ENCODE data around the gene PSG3.
"Not testable (repeated sequence)": the region's sequence is repeated elsewhere in the genome, so short reads cannot be mapped to it uniquely, and the experiment has no call there.

The PSG3 gene

DNA sequence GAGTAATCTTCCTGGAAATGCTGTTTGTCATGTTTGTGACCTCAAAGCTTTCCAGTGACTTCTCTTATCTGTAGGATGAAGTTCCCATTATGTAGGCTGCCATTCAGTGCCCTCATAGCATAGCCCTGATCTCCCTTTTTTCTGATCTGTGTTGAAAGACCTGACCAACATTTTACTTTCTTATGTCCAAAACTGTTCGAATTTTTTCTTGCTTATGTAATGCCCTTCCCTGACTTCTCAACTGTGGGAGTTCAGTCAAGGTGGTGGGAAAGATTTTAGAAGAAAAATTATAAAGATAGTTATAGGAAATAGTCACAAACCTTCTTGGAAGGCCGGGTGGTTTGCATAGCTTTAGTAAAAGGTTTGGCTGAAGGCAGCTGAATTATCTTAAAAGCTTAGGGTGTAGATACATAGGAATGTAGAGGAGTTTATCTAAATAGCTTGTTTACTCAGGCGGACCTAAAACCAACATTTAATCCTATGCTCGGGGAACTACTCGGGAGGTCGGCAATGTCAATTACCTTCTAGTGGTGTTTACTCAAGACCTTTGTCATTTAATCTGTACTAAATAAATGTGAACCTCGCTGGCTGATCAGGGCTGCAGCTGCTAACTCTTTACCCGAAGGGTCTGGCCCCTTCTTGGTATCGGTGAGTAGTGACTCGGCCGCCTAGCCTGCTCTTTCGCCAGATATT, 44.3 kb downstream of the PSG3 start:
- DNase-seq (ENCODE audit: low read depth in 2 of 2): no peak

DNA sequence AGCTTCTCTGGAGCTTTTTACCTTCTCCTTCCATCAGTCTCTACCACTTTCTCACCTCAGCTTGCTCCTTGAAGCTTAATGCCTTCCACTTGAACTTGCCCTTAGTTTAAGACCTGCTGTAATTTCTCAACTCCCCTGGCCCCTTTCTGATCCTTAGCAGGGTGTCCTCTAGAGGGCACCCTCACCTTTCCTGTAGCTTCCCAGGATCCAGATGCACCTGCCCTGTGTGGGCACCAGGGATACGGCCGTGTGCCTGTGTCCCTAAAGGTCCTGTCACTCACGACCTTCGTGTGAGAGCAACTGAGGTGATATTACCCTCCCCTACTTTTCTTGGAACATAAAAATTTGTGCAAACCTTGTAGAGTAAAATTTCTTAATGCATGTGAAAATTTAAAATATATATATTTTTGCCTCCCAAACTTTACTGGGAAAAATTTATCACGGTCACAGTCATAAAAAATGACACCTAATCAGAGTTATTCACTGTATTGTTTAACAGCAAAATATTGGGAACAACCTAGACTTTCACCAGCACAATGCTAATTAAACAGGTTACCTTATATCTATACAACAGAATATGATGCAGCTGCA, 46.4 kb downstream of the PSG3 start:
- DNase-seq (ENCODE audit: low read depth in 2 of 2): no peak

DNA sequence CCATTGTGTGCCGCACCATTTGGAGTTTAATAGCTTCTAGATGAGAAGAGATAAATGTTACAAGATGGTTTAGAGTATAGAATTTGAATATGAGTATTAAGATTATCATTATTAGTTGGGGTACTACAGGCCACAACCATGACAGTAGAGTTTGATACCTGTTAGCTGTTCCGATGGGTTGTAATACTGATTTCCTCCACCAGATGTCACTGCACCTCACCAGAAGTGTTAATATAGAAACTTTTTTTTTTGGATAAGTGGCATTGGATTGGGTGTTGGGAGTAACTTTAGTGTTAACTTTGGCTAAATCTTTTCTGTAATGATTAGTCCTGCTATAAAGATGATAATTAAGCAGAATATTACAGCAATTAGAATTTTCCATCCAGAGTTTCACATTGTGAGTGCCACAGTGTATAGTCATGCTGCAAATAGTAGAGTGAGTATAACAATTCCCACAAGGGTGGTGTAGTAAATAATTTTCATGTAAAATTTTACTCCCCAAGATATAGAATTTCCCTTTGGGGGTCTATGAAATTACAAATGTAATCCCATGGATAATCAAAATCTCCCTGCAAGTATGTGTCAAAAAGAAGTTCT, 56.3 kb downstream of the PSG3 start:
- DNase-seq (ENCODE audit: low read depth in 2 of 2): no peak

DNA sequence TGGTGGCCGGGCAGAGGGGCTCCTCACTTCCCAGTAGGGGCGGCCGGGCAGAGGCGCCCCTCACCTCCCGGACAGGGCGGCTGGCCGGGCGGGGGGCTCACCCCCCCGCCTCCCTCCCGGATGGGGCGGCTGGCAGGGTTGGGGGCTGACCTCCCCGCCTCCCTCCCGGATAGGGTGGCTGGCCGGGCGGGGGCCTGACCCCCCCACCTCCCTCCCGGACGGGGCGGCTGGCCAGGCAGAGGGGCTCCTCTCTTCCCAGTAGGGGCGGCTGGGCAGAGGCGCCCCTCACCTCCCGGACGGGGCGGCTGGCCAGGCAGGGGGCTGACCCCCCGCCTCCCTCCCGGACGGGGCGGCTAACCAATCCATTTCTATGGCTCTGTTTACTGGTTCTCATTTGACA, 64.0 kb downstream of the PSG3 start:
- DNase-seq (ENCODE audit: low read depth in 2 of 2): not testable (repeated sequence)

DNA sequence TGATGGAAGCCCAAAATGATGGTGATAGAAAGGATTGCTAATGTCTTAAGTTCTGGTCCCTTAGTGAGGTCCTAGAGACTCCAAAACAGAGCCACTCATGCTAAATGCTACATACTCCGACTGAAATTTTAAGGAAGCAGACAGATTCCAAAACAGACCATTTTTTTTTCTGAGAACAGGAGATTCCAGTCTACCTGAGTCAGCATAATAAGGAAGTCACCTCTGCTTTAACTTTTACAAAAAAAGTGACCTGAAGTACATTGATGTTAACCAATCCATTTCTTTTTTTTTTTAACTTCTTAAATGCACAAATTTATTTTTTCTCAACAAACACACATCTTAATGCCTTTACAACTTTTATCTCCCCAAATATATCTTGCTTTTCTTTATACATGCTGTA, 65.7 kb downstream of the PSG3 start:
- DNase-seq (ENCODE audit: low read depth in 2 of 2): not testable (repeated sequence)
